K562 (cell line): ENCODE measurements around the gene ADSS1. TPM values are rescaled to one million over a fixed set of nuclear protein-coding genes. Genes with fewer than 3 reads are reported as not detected.
"Not testable (repeated sequence)": the region's sequence is repeated elsewhere in the genome, so short reads cannot be mapped to it uniquely, and the experiment has no call there.

Source experiments
- ARID4B ChIP-seq: sonication (generic); formaldehyde crosslinking; IDR thresholded peaks from 2 replicates; pipeline ENCODE4 v1.8.0; 2022; ENCODE audit warnings: mild to moderate bottlenecking, missing genetic modification reagents
- DMBX1 ChIP-seq: fragments of 250-450 bp; sonication (Bioruptor Pico); IDR thresholded peaks from 2 replicates; pipeline ENCODE4 v1.8.0; 2022; ENCODE audit warnings: inconsistent platforms, mild to moderate bottlenecking, moderate library complexity, borderline replicate concordance
- FOXA3 ChIP-seq, 2 experiments: fragments of 450-650 bp in 1 of 2; sonication (generic) in 1 of 2; formaldehyde crosslinking; IDR thresholded peaks in 1 of 2; conservative IDR thresholded peaks in 1 of 2; 2 replicates each; pipeline versions ENCODE4 v1.4.0 to v1.8.0; 2020 to 2022; ENCODE audit warnings: mild to moderate bottlenecking in 2 of 2, missing genetic modification reagents in 1 of 2
- GMEB1 ChIP-seq: fragments of 250-450 bp; sonication (Bioruptor Pico); IDR thresholded peaks from 2 replicates; pipeline ENCODE4 v1.4.0; 2020; ENCODE audit warnings: mild to moderate bottlenecking
- HMGXB4 ChIP-seq: sonication (generic); formaldehyde crosslinking; IDR thresholded peaks from 2 replicates; pipeline ENCODE4 v1.8.1; 2023; ENCODE audit warnings: mild to moderate bottlenecking, missing genetic modification reagents
- JUND ChIP-seq, 2 experiments: IDR thresholded peaks; 2 replicates in 1 of 2; 3 replicates in 1 of 2; pipeline ENCODE4 v1.6.1; 2011; ENCODE audit warnings: borderline replicate concordance in 2 of 2, low read depth in 2 of 2, low read length in 2 of 2, improper control_type of control experiment in 1 of 2, missing biosample characterization in 1 of 2, missing genetic modification characterization in 1 of 2, missing genetic modification reagents in 1 of 2
- KLF6 ChIP-seq: fragments of 250-450 bp; sonication (Bioruptor Pico); IDR thresholded peaks from 2 replicates; pipeline ENCODE4 v1.4.0; 2020; ENCODE audit warnings: mild to moderate bottlenecking, moderate library complexity, borderline replicate concordance
- MTA3 ChIP-seq: fragments of 450-650 bp; formaldehyde crosslinking; IDR thresholded peaks from 2 replicates; pipeline ENCODE4 v1.6.1; 2017; ENCODE audit warnings: mild to moderate bottlenecking, borderline replicate concordance
- NR2C1 ChIP-seq, 2 experiments: fragments of 450-650 bp; IDR thresholded peaks; 2 replicates each; pipeline ENCODE4 v1.6.1; 2017; ENCODE audit warnings: mild to moderate bottlenecking in 2 of 2, antibody characterized with exemption in 1 of 2, inconsistent platforms in 1 of 2, missing compliant biosample characterization in 1 of 2, missing genetic modification characterization in 1 of 2
- VEZF1 ChIP-seq: fragments of 200-800 bp; sonication (Bioruptor generic); IDR thresholded peaks from 2 replicates; pipeline ENCODE4 v1.6.1; 2017; ENCODE audit warnings: missing genetic modification characterization, missing compliant biosample characterization
- ZBTB33 ChIP-seq: sonication (generic); formaldehyde crosslinking; IDR thresholded peaks from 2 replicates; pipeline ENCODE4 v1.8.1; 2023; ENCODE audit warnings: mild to moderate bottlenecking, missing genetic modification reagents
- ZKSCAN1 ChIP-seq: fragments of 150-350 bp; IDR thresholded peaks from 2 replicates; pipeline ENCODE4 v1.6.1; 2016; ENCODE audit warnings: low read depth, low read length
- polyA plus RNA-seq, 8 experiments: library from polyadenylated mRNA; depleted of rRNA in 4 of 8; stranded (reverse) in 5 of 8; unstranded in 3 of 8; fragments of >200 nt; fragmentation: Nextera tagmentation in 2 of 8; fragmentation: Illumina TruSeq in 1 of 8; extraction: Ambion mirVana in 2 of 8; extraction: Trizol in 1 of 8; gene quantifications; 2 replicates each; pipeline versions ENCODE4 v1.2.1 to v1.2.3, GENCODE V29; 2011 to 2014; ENCODE audit warnings: inconsistent platforms in 1 of 8, missing spikeins in 1 of 8
- total RNA-seq, 7 experiments: library from RNA; depleted of rRNA in 6 of 7; stranded (reverse); fragments of >200 nt in 6 of 7; fragmentation: Illumina TruSeq in 2 of 7; extraction: Trizol in 2 of 7; gene quantifications; 2 replicates each; pipeline versions ENCODE4 v1.2.1 to v1.2.3, GENCODE V29; 2011 to 2021; ENCODE audit warnings: low replicate concordance in 1 of 7

The ADSS1 gene
- total and polyA plus RNA-seq, 9 of the 15 experiments (the other 6 are each of a cell fraction or from before 2014, with no cell fraction given): 0.53 to 5.9 (median 3.9) TPM

- TF ChIP-seq HMGXB4 (CRISPR knock-in tag) (peak; percentile 91), ARID4B (CRISPR knock-in tag) (peak; percentile 86), JUND (IDR thresholded peaks at IDR 0.05; ENCODE audit: borderline replicate concordance, low read depth, low read length) (peak; percentile 10; the same call in 1 of the 2 replicates), GMEB1 (CRISPR knock-in tag) (peak; percentile 96), DMBX1 (CRISPR knock-in tag) (peak; percentile 44; the same call in 1 of the 2 replicates), ZKSCAN1 (0 out of 2 replicates have a peak, but pooled peaks have one; percentile 31), KLF6 (CRISPR knock-in tag) (peak; percentile 55; the same call in 1 of the 2 replicates), VEZF1 (CRISPR knock-in tag) (peak; percentile 84), MTA3 (peak; percentile 44; the same call in 1 of the 2 replicates), FOXA3 (CRISPR knock-in tag; conservative IDR thresholded peaks at IDR 0.05 in 1 of 2, IDR thresholded peaks at IDR 0.05 in 1 of 2) (peak in 1 of 2 experiments; percentile 74; a peak in 1 of 4 replicates), ZBTB33 (CRISPR knock-in tag) (peak; percentile 32; the same call in 1 of the 2 replicates), NR2C1 (tag; IDR thresholded peaks at IDR 0.05) (peak; percentile 65)
- not testable (repeated sequence) for TF ChIP-seq JUND (tag; IDR thresholded peaks at IDR 0.05; ENCODE audit: borderline replicate concordance, low read depth, low read length); NR2C1 (IDR thresholded peaks at IDR 0.05)
Observed at GRCh38 chr14:104729176-104729834, 5.3 kb downstream of the ADSS1 start (continued).
